ENCODE data around the gene AADACL4.
A peak's percentile ranks its signal among the peaks of the same experiment; 100 is the strongest.

Gene AADACL4

DNA sequence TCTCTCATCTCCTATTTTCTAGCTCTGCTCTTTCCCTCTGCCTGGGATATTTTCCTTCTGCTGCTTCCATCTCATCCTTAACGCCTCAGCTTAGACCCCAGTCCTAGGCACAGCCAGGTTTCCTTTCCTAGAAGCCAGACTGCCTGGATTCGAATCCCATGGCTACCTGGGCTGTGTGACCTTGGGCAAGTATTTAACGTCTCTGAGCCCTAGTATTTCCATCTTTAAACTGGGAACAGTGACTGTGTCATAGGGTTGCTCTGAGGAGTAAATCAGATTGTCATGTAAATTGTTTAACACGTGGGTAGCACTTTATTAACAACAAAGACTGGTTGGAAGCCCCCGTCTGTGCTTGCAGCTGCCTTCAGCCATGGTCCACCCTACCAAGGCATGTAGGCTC lies 44.2 kb upstream of the AADACL4 start:
- no peak for DNase-seq (ENCODE audit: low read depth)
- H3K4me3 ChIP-seq (ENCODE audit: low read length) = no peak overlapping the region
- TF ChIP-seq, protein P1, sequence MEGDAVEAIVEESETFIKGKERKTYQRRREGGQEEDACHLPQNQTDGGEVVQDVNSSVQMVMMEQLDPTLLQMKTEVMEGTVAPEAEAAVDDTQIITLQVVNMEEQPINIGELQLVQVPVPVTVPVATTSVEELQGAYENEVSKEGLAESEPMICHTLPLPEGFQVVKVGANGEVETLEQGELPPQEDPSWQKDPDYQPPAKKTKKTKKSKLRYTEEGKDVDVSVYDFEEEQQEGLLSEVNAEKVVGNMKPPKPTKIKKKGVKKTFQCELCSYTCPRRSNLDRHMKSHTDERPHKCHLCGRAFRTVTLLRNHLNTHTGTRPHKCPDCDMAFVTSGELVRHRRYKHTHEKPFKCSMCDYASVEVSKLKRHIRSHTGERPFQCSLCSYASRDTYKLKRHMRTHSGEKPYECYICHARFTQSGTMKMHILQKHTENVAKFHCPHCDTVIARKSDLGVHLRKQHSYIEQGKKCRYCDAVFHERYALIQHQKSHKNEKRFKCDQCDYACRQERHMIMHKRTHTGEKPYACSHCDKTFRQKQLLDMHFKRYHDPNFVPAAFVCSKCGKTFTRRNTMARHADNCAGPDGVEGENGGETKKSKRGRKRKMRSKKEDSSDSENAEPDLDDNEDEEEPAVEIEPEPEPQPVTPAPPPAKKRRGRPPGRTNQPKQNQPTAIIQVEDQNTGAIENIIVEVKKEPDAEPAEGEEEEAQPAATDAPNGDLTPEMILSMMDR (conservative IDR thresholded peaks at IDR 0.05; ENCODE audit: low read length) = no peak

DNA sequence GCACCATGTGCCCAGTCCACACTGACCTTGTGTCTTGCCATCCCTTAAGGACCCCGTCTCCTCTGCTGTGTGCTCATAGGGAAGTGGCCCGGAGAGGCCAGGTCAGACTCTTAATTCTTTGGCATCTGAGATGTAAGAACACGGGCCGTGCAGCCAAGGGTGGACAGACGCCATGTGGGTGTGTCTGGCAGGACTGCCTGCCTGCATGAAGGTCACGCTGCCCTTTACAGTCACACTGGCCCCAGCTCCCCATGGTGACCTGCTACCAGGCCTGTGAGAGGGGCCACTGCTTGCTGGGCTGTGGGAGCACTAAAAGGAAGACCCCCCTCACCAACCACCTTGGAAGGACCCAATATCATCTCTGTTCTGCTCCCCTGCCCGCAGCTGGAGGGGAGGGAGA lies 43.5 kb upstream of the AADACL4 start:
- no peak for DNase-seq (ENCODE audit: low read depth)
- TF ChIP-seq, protein P1 (conservative IDR thresholded peaks at IDR 0.05; ENCODE audit: low read length) = no peak
- no peak overlapping the region for H3K4me3 ChIP-seq (ENCODE audit: low read length)

GRCh38 chr1:12600880-12601633 lies 42.8 kb upstream of the AADACL4 start:
- DNase-seq (ENCODE audit: low read depth) = no peak
- H3K4me3 ChIP-seq (ENCODE audit: low read length) = no peak overlapping the region
- TF ChIP-seq, protein P1 (conservative IDR thresholded peaks at IDR 0.05; ENCODE audit: low read length) = peak; percentile 39

DNA sequence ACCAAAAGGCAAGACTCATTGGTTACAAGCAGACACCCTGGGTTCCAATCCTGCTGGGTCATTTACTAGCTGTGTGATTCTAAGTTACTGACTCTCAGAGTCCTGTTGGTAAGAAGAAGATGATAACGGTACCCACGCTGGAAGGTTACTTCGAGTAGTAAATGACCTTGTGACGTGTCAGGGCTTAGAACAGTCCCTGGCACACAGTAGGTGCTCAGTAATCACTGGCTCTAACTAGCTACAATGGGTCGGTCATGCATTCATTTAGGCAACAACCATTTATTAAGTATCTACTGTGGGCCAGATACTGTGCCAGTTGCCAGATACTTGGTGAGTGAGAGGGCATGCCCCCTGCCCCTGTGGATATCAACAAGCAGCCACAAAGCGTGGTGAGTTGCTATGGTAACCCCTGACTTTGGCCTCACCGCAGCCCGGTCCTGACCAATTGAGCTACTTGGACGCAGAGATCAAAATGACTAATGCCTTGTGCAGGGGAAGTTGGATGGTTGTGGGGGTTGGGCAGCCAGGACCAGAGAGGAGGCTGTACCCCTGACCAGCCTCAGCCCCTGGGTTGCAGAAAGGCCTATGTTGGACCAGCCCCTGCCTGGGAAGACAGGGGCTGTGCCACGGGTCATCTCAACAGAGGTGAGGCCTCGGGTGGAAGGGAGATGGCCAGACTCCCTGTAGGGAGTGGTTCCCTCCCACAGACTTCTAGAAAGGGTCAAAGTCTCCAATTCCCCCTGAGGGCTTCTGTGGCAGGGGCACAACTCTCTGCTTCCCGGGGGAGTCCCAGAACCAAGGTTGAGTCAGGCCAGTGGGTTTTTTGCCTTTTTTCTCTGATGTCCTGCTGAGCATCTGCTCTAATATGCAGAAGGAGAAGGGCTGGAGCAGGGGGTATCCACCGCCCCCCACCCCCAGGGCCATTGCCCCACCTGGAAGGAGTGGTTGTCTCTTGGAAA lies 41.9 kb upstream of the AADACL4 start:
- TF ChIP-seq, protein P1 (conservative IDR thresholded peaks at IDR 0.05; ENCODE audit: low read length) = no peak
- peak; percentile 95 for DNase-seq (ENCODE audit: low read depth)
- no peak overlapping the region for H3K4me3 ChIP-seq (ENCODE audit: low read length)

DNA sequence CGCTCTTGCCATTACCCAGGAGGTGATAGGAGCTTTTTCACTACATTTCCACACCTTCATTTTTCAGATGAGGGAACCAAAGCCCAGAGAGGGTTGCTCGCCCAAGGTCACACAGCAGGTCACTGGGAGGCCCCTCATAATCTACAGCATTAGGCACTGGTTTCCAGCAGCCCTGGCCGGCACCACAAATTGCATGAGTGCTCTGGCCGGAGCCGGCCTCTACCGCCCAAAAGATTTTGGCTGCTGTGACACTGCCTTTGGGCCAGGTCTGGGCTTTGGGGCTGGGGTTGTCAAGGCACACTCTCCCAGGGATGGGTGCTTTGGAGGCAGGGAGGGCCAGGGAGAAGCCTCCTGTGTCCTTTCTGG lies 41.2 kb upstream of the AADACL4 start:
- TF ChIP-seq, protein P1 (conservative IDR thresholded peaks at IDR 0.05; ENCODE audit: low read length) = no peak
- DNase-seq (ENCODE audit: low read depth) = no peak
- no peak overlapping the region for H3K4me3 ChIP-seq (ENCODE audit: low read length)

GRCh38 chr1:12603224-12603623 lies 40.7 kb upstream of the AADACL4 start:
- DNase-seq (ENCODE audit: low read depth) = no peak
- TF ChIP-seq, protein P1 (conservative IDR thresholded peaks at IDR 0.05; ENCODE audit: low read length) = no peak
- H3K4me3 ChIP-seq (ENCODE audit: low read length) = no peak overlapping the region
